Endodermal cell (in vitro differentiated cells): Measurements from ENCODE around the gene GRM7. TPM values are rescaled to one million over a fixed set of nuclear protein-coding genes. Genes with fewer than 3 reads are reported as not detected.

Source experiments
- DNase-seq: peaks from one replicate; pipeline ENCODE4 v3.0.0-alpha.2; 2017
- H3K27ac ChIP-seq: 2 replicates; pipeline ENCODE4 v1.5.1; 2013; ENCODE audit warnings: mild to moderate bottlenecking, low read depth, low read length, moderate library complexity
- H3K27me3 ChIP-seq: 2 replicates; pipeline ENCODE4 v1.6.1; 2013; ENCODE audit warnings: mild to moderate bottlenecking, low read length, moderate library complexity; ENCODE audit not compliant: insufficient read depth, control insufficient read depth, poor library complexity, severe bottlenecking
- H3K36me3 ChIP-seq: 2 replicates; pipeline ENCODE4 v1.7.0; 2013; ENCODE audit warnings: mild to moderate bottlenecking, low read length, moderate library complexity; ENCODE audit not compliant: control insufficient read depth, insufficient read depth
- H3K4me1 ChIP-seq: one replicate; pipeline ENCODE4 v1.7.0; 2013; ENCODE audit warnings: low read length; ENCODE audit not compliant: control insufficient read depth, insufficient read depth
- H3K4me3 ChIP-seq: 2 replicates; pipeline ENCODE4 v1.5.1; 2013; ENCODE audit warnings: mild to moderate bottlenecking, low read length, moderate library complexity
- H3K9ac ChIP-seq: 2 replicates; pipeline ENCODE4 v1.6.1; 2013; ENCODE audit warnings: mild to moderate bottlenecking, low read length, moderate library complexity; ENCODE audit not compliant: poor library complexity, severe bottlenecking; ENCODE audit errors: extremely low read depth
- H3K9me3 ChIP-seq: 2 replicates; pipeline ENCODE4 v1.6.1; 2013; ENCODE audit warnings: mild to moderate bottlenecking, low read length, moderate library complexity; ENCODE audit not compliant: control insufficient read depth
- H3K27ac Mint-ChIP-seq: 2 replicates; pipeline ENCODE4 v1.8.0; 2020; ENCODE audit warnings: mixed read lengths
- H3K27me3 Mint-ChIP-seq: 2 replicates; pipeline ENCODE4 v1.8.0; 2021; ENCODE audit warnings: mild to moderate bottlenecking, mixed read lengths; ENCODE audit not compliant: insufficient read depth
- H3K36me3 Mint-ChIP-seq: 2 replicates; pipeline ENCODE4 v1.8.0; 2020; ENCODE audit warnings: low read depth, mixed read lengths
- H3K4me1 Mint-ChIP-seq: 2 replicates; pipeline ENCODE4 v1.8.0; 2020; ENCODE audit warnings: mixed read lengths
- H3K4me3 Mint-ChIP-seq: 2 replicates; pipeline ENCODE4 v1.8.0; 2020; ENCODE audit warnings: mild to moderate bottlenecking, moderate library complexity, mixed read lengths
- H3K9me3 Mint-ChIP-seq: 2 replicates; pipeline ENCODE4 v1.8.0; 2020; ENCODE audit warnings: mild to moderate bottlenecking, mixed read lengths
- WGBS, 2 experiments: methylation state at CpG; one replicate each; pipeline versions ENCODE4 v1.1.5 to v1.1.7; 2013; ENCODE audit warnings: missing lambda C conversion rate in 2 of 2, mixed read lengths in 1 of 2; ENCODE audit not compliant: insufficient coverage in 1 of 2, insufficient read length in 1 of 2; 5-methylcytosine and 5-hydroxymethylcytosine counted together
- total RNA-seq, 2 donors: library from RNA; stranded (reverse); fragmentation: NEBNext Ultra II Directional in 1 of 2; extraction: Animal tissue kit (Norgen Biotek cat#: 25700) in 1 of 2; gene quantifications; 2 replicates in 1 of 2; 3 replicates in 1 of 2; pipeline ENCODE4 v1.2.1, GENCODE V29; 2021
- TF ChIP-seq, protein P1 (sequence below): fragments of 200-600 bp; sonication (generic); conservative IDR thresholded peaks from 2 replicates; pipeline ENCODE4 v1.5.0; 2021; ENCODE audit warnings: antibody characterized with exemption, mild to moderate bottlenecking

The GRM7 gene
- total RNA-seq, 2 donors from 2014 or later: 0.11 to 0.73 TPM

DNA sequence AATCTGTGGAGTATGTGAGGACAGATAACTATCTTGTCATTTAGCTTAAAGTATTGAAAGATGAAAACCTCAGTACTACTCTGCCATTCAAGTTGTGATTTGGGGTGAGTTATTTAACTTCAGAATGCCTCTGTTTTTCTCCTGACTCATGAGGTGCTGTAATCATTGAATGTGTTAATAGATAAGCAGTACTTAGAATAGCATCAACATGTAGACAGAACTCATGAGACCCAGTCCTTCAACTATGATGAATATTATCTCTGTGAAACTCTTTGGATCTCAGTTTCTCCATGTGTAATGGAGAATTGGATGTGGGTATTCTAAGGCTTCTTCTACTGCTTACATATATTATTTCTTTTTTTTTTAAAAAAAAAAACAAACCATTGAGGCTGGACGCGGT, 431.4 kb downstream of the GRM7 start:
- Histone ChIP-seq H3K27me3 (no peaks in the 10 kb centered on the region), H3K36me3 (no peaks in the 10 kb centered on the region), H3K4me3 (no peak overlapping the region), H3K27ac (no peak overlapping the region), H3K9me3 (no peaks in the 10 kb centered on the region), H3K4me1 (no peaks in the 10 kb centered on the region), H3K9ac (no peak overlapping the region)
- WGBS, 2 experiments: 100% methylated on average over 2 of the region's 2 CpGs; no CpG with 5 or more reads in 1 of the 2 experiments
- Mint-ChIP-seq H3K9me3 (peaks cover 8% of the 10 kb centered on the region), H3K4me1 (peaks cover 15% of the 10 kb centered on the region), H3K4me3 (no peak overlapping the region), H3K27me3 (no peaks in the 10 kb centered on the region), H3K36me3 (no peaks in the 10 kb centered on the region), H3K27ac (no peak overlapping the region)
- no peak for DNase-seq
- TF ChIP-seq, protein P1, sequence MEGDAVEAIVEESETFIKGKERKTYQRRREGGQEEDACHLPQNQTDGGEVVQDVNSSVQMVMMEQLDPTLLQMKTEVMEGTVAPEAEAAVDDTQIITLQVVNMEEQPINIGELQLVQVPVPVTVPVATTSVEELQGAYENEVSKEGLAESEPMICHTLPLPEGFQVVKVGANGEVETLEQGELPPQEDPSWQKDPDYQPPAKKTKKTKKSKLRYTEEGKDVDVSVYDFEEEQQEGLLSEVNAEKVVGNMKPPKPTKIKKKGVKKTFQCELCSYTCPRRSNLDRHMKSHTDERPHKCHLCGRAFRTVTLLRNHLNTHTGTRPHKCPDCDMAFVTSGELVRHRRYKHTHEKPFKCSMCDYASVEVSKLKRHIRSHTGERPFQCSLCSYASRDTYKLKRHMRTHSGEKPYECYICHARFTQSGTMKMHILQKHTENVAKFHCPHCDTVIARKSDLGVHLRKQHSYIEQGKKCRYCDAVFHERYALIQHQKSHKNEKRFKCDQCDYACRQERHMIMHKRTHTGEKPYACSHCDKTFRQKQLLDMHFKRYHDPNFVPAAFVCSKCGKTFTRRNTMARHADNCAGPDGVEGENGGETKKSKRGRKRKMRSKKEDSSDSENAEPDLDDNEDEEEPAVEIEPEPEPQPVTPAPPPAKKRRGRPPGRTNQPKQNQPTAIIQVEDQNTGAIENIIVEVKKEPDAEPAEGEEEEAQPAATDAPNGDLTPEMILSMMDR: no peak

DNA sequence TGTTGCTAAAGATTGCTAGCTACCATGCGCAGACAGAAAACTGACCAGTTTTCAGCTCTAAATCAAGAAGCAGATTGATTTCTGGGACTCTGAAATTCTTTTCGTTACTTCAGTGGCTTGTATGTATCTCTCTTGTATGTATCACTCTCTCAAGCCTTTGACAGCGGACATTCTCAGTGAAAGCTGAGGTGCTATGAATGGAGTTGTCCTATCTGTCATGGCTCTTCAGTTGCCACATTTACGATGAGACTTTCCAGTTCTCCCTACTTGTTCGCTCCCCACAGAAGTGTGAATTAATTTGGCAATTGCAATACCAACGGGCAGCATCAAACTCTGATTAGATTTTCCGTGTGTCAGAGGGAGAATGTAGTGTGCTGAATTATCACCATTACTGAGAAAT, 432.4 kb downstream of the GRM7 start:
- H3K4me1 ChIP-seq: no peaks in the 10 kb centered on the region
- H3K9ac ChIP-seq: no peak overlapping the region
- H3K27me3 ChIP-seq: no peaks in the 10 kb centered on the region
- H3K4me3 Mint-ChIP-seq: no peak overlapping the region
- no peak overlapping the region for H3K27ac Mint-ChIP-seq
- no peak overlapping the region for H3K27ac ChIP-seq
- H3K4me3 ChIP-seq: no peak overlapping the region
- no peaks in the 10 kb centered on the region for H3K36me3 ChIP-seq
- no peaks in the 10 kb centered on the region for H3K36me3 Mint-ChIP-seq
- WGBS, 2 experiments: 96 to 100% methylated on average over 3 to 7 of the region's 7 CpGs
- TF ChIP-seq, protein P1: no peak
- H3K9me3 ChIP-seq: no peaks in the 10 kb centered on the region
- DNase-seq: no peak
- H3K9me3 Mint-ChIP-seq: peaks cover 8% of the 10 kb centered on the region
- H3K4me1 Mint-ChIP-seq: peaks cover 8% of the 10 kb centered on the region
- H3K27me3 Mint-ChIP-seq: no peaks in the 10 kb centered on the region

DNA sequence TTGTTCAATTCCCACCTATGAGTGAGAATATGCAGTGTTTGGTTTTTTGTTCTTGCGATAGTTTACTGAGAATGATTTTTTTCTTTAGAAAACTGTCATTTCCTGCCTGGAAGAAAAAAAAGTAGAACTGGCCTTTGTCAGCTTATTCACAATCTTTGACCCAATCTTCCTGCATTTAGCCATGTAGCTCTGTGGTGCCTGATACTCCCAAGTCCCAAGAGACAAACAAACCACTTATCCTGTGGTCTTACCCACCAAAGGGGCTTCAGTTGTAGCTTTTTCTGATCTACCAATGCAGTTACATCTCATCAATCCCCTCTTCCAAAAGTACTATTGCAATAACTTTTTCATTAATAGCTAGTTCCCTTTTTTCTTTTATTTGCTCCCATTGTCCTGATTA, 444.6 kb downstream of the GRM7 start:
- Mint-ChIP-seq H3K36me3 (peaks cover 2% of the 10 kb centered on the region), H3K27ac (no peak overlapping the region), H3K4me1 (peaks cover 16% of the 10 kb centered on the region), H3K9me3 (peaks cover 15% of the 10 kb centered on the region), H3K27me3 (no peaks in the 10 kb centered on the region), H3K4me3 (no peak overlapping the region)
- H3K36me3 ChIP-seq: no peaks in the 10 kb centered on the region
- no peak for DNase-seq
- peaks cover 8% of the 10 kb centered on the region for H3K9me3 ChIP-seq
- H3K27me3 ChIP-seq: no peaks in the 10 kb centered on the region
- H3K27ac ChIP-seq: no peak overlapping the region
- H3K4me1 ChIP-seq: no peaks in the 10 kb centered on the region
- WGBS, 2 experiments: 100% methylated on average over 1 of the region's 1 CpG; no CpG with 5 or more reads in 1 of the 2 experiments
- H3K9ac ChIP-seq: no peak overlapping the region
- H3K4me3 ChIP-seq: no peak overlapping the region
- TF ChIP-seq, protein P1: no peak
